ENCODE measurements around the gene LCA5L. TPM values are rescaled to one million over a fixed set of nuclear protein-coding genes. Genes with fewer than 3 reads are reported as not detected.

LCA5L gene
- total RNA-seq, 4 donors from 2014 or later = 0.66 to 5.9 (median 1.9) TPM; not detected in 1

DNA sequence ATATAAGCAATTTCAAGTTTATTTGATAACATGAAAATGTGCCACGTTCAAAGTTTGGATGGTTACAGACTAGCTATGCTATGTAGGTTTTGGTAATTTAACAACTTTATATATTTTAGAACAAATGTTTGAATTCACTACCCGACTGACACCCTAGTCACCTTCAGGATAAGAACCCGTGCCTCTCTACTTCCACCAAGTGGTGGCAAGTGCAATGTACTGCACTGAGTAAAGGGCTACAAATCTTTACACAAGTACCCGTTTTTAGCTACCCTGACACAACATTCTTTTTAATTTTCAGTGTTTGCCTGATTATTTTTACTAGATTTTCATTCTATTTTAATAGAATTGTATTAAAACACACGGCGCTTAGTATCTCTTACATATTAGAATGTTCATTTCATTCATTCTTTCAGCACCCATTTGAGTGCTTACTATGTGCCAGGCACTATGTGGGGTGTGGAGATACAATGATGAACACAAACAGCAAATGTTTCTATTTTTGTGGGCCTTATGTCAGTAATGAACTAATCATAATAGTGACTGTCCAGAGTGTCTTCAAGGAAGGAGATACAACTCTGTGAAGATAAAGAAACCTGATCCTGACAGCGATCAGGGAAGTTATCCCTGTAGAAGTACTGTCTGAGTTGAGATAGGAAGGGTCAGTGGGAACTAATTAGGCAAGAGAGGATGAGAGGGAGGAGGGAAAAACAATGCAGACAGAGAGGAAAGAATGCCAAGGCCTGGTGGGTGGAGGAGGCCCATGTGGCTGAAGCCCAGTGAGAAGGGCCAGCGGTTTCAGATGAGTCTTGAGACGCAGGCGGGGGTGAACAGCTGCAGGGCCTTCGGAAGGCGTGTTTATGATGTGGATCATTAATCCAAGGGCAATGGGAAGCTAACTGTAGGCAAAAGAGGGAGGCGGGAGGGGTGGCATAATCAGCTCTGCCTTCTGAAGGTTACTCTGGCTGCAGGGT, 3.8 kb downstream of the LCA5L start:
- no peaks in the 10 kb centered on the region for H3K27me3 ChIP-seq
- no peaks in the 10 kb centered on the region for H3K36me3 ChIP-seq
- TF ChIP-seq, protein P1, sequence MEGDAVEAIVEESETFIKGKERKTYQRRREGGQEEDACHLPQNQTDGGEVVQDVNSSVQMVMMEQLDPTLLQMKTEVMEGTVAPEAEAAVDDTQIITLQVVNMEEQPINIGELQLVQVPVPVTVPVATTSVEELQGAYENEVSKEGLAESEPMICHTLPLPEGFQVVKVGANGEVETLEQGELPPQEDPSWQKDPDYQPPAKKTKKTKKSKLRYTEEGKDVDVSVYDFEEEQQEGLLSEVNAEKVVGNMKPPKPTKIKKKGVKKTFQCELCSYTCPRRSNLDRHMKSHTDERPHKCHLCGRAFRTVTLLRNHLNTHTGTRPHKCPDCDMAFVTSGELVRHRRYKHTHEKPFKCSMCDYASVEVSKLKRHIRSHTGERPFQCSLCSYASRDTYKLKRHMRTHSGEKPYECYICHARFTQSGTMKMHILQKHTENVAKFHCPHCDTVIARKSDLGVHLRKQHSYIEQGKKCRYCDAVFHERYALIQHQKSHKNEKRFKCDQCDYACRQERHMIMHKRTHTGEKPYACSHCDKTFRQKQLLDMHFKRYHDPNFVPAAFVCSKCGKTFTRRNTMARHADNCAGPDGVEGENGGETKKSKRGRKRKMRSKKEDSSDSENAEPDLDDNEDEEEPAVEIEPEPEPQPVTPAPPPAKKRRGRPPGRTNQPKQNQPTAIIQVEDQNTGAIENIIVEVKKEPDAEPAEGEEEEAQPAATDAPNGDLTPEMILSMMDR (IDR thresholded peaks at IDR 0.05) = peak; percentile 20 to 67 (median 49)
- TF ChIP-seq POLR2A (IDR thresholded peaks at IDR 0.05) = no peak
- 42 to 44% methylated on average over 13 of the region's 13 CpGs for WGBS, 2 donors
- no peak overlapping the region for H3K27ac ChIP-seq
- no peak overlapping the region for H3K4me3 ChIP-seq
- no peak for DNase-seq (ENCODE audit: low spot score in 2 of 2)
- H3K9me3 ChIP-seq = no peaks in the 10 kb centered on the region
- peaks cover 0 to 19% (median 4%) of the 10 kb centered on the region in 4 donors for H3K4me1 ChIP-seq

DNA sequence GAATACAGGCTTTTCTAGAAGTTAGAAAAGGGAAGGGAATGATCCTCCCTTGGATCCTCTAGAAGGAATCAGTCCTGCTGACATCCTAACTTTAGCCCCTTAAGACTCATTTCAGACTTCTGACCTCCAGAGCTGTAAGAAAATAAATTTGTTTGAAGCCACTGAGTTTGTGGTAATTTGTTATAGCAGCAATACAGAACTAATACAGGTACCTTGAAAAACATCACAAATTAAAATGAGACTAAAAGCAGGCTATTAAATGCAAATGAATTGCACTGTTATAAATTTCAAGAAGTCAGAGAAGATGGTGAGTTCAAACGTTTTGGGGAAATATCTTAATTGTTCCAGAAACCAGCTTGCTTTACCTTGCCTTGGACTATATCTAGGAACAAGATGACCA, 6.3 kb downstream of the LCA5L start:
- Histone ChIP-seq H3K27me3 (no peaks in the 10 kb centered on the region), H3K4me1 (peaks cover 0 to 4% (median 0%) of the 10 kb centered on the region in 4 donors), H3K4me3 (no peak overlapping the region), H3K9me3 (no peaks in the 10 kb centered on the region), H3K36me3 (no peaks in the 10 kb centered on the region), H3K27ac (no peak overlapping the region)
- no peak for TF ChIP-seq POLR2A (IDR thresholded peaks at IDR 0.05)
- TF ChIP-seq, protein P1 (IDR thresholded peaks at IDR 0.05) = no peak
- no peak for TF ChIP-seq EP300 (IDR thresholded peaks at IDR 0.05)
- 40 to 57% methylated on average over 1 of the region's 1 CpG for WGBS, 2 donors
- DNase-seq (ENCODE audit: low spot score in 2 of 2) = no peak

DNA sequence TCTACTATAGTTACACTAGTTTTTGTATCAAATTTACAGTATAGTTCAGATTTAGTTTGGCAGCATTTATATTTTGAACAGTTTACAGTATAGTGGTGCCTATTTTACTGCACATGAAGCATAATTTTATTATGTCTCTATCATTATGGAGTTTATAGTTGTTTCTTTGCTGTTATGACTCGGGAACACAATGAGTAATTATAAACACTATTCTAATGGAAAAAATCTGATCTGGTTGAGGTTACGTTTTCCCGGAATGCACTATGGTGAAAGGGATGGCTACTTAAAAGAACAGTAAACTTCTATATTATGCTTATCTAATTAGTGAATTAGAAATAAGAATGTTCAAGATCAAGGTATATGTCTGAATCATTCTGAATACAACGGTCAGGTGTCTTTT, 10.6 kb downstream of the LCA5L start:
- no peaks in the 10 kb centered on the region for H3K36me3 ChIP-seq
- TF ChIP-seq EP300 (IDR thresholded peaks at IDR 0.05) = no peak
- TF ChIP-seq, protein P1 (IDR thresholded peaks at IDR 0.05) = no peak
- TF ChIP-seq POLR2A (IDR thresholded peaks at IDR 0.05) = no peak
- no peaks in the 10 kb centered on the region for H3K4me1 ChIP-seq
- 62% methylated on average over 4 of the region's 4 CpGs for WGBS, 2 donors
- no peaks in the 10 kb centered on the region for H3K9me3 ChIP-seq
- no peaks in the 10 kb centered on the region for H3K27me3 ChIP-seq
- DNase-seq (ENCODE audit: low spot score in 2 of 2) = no peak
- H3K4me3 ChIP-seq = no peak overlapping the region
- no peak overlapping the region for H3K27ac ChIP-seq

DNA sequence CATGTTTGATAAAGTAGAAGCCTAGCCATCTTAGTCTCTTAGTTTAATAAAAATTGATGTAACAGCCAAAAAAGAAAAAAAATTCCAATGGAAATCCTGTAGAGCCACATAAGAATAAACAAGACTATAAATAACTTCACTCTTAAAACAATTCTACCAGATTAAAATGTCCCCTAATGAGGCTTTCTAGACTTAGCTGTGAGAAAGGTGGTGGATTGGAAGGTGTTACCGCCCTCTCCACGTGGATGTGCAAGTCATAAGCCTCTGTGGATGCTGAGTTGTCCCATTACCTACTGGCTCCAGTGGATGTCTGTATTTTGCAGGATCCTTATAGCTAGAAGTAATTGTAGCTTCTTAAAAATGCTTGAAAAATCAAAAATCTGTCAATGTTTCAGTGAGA, 14.6 kb downstream of the LCA5L start:
- Histone ChIP-seq H3K27ac (no peak overlapping the region), H3K4me1 (no peaks in the 10 kb centered on the region), H3K9me3 (no peaks in the 10 kb centered on the region), H3K36me3 (peaks cover 0 to 5% (median 0%) of the 10 kb centered on the region in 3 donors), H3K4me3 (no peak overlapping the region), H3K27me3 (no peaks in the 10 kb centered on the region)
- WGBS, 2 donors = 79 to 92% methylated on average over 2 of the region's 2 CpGs
- no peak for DNase-seq (ENCODE audit: low spot score in 2 of 2)
- TF ChIP-seq, protein P1 (IDR thresholded peaks at IDR 0.05) = no peak
- no peak for TF ChIP-seq POLR2A (IDR thresholded peaks at IDR 0.05)

DNA sequence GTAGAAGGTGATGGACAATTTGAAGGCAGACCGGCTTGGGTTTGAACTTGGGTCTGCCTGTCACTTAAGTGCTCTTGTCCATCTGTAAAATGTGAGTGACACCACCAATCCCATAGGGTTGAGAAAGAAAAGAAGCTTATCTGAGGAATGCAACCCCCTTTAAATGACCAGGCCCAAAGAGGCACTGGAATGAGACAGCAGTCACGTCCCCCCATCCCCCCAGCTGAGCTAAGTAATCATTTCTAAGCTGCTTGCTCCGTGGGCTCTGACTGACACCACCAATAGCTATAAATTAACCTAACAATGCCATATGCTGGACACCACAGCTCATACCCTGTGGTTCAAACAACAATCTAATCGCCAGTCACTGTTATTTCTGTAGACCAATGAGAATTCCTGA, 15.1 kb downstream of the LCA5L start:
- no peaks in the 10 kb centered on the region for H3K27me3 ChIP-seq
- H3K27ac ChIP-seq = no peak overlapping the region
- H3K9me3 ChIP-seq = no peaks in the 10 kb centered on the region
- peaks cover 0 to 10% (median 0%) of the 10 kb centered on the region in 3 donors for H3K36me3 ChIP-seq
- TF ChIP-seq EP300 (IDR thresholded peaks at IDR 0.05) = no peak
- TF ChIP-seq, protein P1 (IDR thresholded peaks at IDR 0.05) = no peak
- no peak for TF ChIP-seq POLR2A (IDR thresholded peaks at IDR 0.05)
- 44% methylated on average over 4 of the region's 4 CpGs for WGBS, 2 donors
- no peak overlapping the region for H3K4me3 ChIP-seq
- H3K4me1 ChIP-seq = no peaks in the 10 kb centered on the region
- no peak for DNase-seq (ENCODE audit: low spot score in 2 of 2)

Data from tibial nerve (tissue), 4 donors.